Colonic mucosa (tissue), 4 donors: ENCODE data around the gene ATP1A3. TPM values are rescaled to one million over a fixed set of nuclear protein-coding genes. Genes with fewer than 3 reads are reported as not detected.

Experiments used
- DNase-seq: peaks from one replicate; pipeline ENCODE4 v3.0.0-alpha.2; 2020
- H3K27ac ChIP-seq: fragments of 200-600 bp; one replicate; pipeline ENCODE4 v1.8.0; 2021
- H3K27me3 ChIP-seq: fragments of 200-600 bp; one replicate; pipeline ENCODE4 v1.8.0; 2021
- H3K36me3 ChIP-seq: fragments of 200-600 bp; one replicate; pipeline ENCODE4 v1.8.0; 2021
- H3K4me1 ChIP-seq: fragments of 200-600 bp; one replicate; pipeline ENCODE4 v1.8.0; 2021; ENCODE audit warnings: mild to moderate bottlenecking
- H3K4me3 ChIP-seq: fragments of 200-600 bp; one replicate; pipeline ENCODE4 v1.8.0; 2021
- H3K9ac ChIP-seq, 2 donors: one replicate each; pipeline ENCODE4 v1.7.0; 2013; ENCODE audit warnings: control low read depth in 2 of 2, low read depth in 2 of 2, low read length in 2 of 2
- H3K9me3 ChIP-seq: fragments of 200-600 bp; one replicate; pipeline ENCODE4 v1.8.0; 2021
- intact Hi-C: fragments of 100-400 bp; cut with DNase I; formaldehyde crosslinking; loops from one replicate; pipeline ENCODE4 v1.14.1; 2022
- total RNA-seq, 2 donors: library from RNA; stranded (reverse); fragmentation: NEBNext Ultra II Directional in 1 of 2; extraction: Animal tissue kit (Norgen Biotek cat#: 25700) in 1 of 2; gene quantifications; one replicate each; pipeline ENCODE4 v1.2.1, GENCODE V29; 2021
- TF ChIP-seq, protein P1 (sequence below): fragments of 200-600 bp; IDR thresholded peaks from one replicate; pipeline ENCODE4 v1.8.0; 2022; ENCODE audit warnings: antibody characterized with exemption, mild to moderate bottlenecking
- donor health status: healthy.
- donor health status: DM: no; HTN: no; CAD: no.
- donor health status: DM: no; HTN: no; CAD: no.

ATP1A3 gene
- total RNA-seq, 2 donors from 2014 or later = 0.35 to 1.9 TPM

- intact Hi-C loops = no loop called here
- no peak overlapping the region for H3K9ac ChIP-seq
- no peak overlapping the region for H3K27ac ChIP-seq
- H3K4me1 ChIP-seq = peaks cover 5% of the 10 kb centered on the region
- TF ChIP-seq, protein P1, sequence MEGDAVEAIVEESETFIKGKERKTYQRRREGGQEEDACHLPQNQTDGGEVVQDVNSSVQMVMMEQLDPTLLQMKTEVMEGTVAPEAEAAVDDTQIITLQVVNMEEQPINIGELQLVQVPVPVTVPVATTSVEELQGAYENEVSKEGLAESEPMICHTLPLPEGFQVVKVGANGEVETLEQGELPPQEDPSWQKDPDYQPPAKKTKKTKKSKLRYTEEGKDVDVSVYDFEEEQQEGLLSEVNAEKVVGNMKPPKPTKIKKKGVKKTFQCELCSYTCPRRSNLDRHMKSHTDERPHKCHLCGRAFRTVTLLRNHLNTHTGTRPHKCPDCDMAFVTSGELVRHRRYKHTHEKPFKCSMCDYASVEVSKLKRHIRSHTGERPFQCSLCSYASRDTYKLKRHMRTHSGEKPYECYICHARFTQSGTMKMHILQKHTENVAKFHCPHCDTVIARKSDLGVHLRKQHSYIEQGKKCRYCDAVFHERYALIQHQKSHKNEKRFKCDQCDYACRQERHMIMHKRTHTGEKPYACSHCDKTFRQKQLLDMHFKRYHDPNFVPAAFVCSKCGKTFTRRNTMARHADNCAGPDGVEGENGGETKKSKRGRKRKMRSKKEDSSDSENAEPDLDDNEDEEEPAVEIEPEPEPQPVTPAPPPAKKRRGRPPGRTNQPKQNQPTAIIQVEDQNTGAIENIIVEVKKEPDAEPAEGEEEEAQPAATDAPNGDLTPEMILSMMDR = no peak
- H3K9me3 ChIP-seq = no peaks in the 10 kb centered on the region
- no peak for DNase-seq
- no peaks in the 10 kb centered on the region for H3K36me3 ChIP-seq
- H3K27me3 ChIP-seq = peaks cover 27% of the 10 kb centered on the region
- H3K4me3 ChIP-seq = no peak overlapping the region
These were observed 68.6 kb downstream of the ATP1A3 start for GRCh38 chr19:41925208-41926003.

DNA sequence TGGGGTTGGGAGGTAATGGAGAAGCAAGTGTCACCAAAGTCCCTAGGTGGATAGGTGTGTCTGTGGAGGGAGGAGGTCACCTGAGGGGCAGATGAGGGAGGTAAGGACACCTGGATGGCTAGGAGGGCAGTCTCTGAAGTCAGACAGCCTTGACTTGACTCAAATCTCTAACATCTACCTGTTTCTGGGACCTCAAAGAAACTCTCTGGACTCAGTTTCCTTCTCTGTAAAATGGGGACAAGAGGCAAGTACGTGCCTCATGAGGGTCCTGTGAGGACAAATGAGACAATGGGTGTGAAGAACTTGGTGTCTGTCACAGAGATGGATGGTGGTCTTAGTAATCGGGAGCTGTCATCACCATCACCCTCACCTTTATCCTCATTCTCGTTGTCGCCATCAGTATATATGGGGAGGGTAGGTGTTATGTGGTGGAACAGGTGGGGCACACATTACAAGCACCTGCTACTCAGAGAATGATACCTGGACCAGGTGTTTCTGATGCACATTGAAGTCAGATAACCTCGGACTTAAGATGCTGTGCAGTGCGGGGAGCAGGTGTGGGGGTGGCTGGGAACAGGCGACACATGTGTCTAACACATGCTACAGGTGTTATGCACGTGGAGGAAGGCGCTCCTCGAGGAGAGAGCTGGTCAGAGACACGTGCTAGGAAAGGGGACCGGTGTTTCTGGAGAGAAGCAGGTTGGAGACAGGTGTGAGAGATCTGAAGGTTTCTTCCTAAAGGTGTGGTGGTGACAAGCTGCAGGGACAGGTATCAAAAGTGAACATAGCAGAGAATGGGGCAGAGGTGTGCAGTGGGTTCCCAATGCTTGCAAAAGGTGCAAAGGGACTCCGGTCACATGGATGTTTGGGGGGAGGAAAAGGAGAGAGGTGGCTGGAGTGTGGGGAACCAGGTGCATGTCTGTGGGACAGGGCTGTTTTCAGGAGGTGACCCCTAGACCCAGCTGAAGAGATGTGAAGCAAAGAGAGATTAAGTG lies 69.6 kb downstream of the ATP1A3 start:
- Histone ChIP-seq H3K9me3 (no peaks in the 10 kb centered on the region), H3K9ac (no peak overlapping the region), H3K27ac (no peak overlapping the region), H3K4me1 (peaks cover 5% of the 10 kb centered on the region), H3K36me3 (no peaks in the 10 kb centered on the region), H3K4me3 (no peak overlapping the region), H3K27me3 (peaks cover 27% of the 10 kb centered on the region)
- no peak for DNase-seq
- intact Hi-C loops = no loop called here
- TF ChIP-seq, protein P1 = no peak

- H3K27me3 ChIP-seq = peaks cover 25% of the 10 kb centered on the region
- DNase-seq = no peak
These were observed 70.8 kb downstream of the ATP1A3 start for GRCh38 chr19:41923045-41923788.

GRCh38 chr19:41922585-41922984 lies 71.4 kb downstream of the ATP1A3 start:
- intact Hi-C loops = no loop called here
- no peak for DNase-seq
- Histone ChIP-seq H3K27me3 (peaks cover 19% of the 10 kb centered on the region), H3K36me3 (no peaks in the 10 kb centered on the region), H3K9ac (no peak overlapping the region), H3K4me3 (no peak overlapping the region), H3K4me1 (no peaks in the 10 kb centered on the region), H3K9me3 (no peaks in the 10 kb centered on the region), H3K27ac (no peak overlapping the region)
- TF ChIP-seq, protein P1 = no peak

More at GRCh38 chr19:41923045-41923788, 70.8 kb downstream of the ATP1A3 start:
- Histone ChIP-seq H3K4me3 (no peak overlapping the region), H3K9me3 (no peaks in the 10 kb centered on the region), H3K4me1 (no peaks in the 10 kb centered on the region), H3K27ac (no peak overlapping the region), H3K36me3 (no peaks in the 10 kb centered on the region), H3K9ac (no peak overlapping the region)
- TF ChIP-seq, protein P1 = no peak
- intact Hi-C loops = no loop called here
